M059J (cell line): ENCODE data around the gene IRS2. TPM values are rescaled to one million over a fixed set of nuclear protein-coding genes. Genes with fewer than 3 reads are reported as not detected.

Experiments
- DNase-seq: peaks from one replicate; pipeline ENCODE4 v3.0.0-alpha.2; 2012; ENCODE audit warnings: low read depth
- total RNA-seq: library from RNA; depleted of rRNA; stranded (reverse); fragments of >200 nt; shearing (Covaris generic); gene quantifications from 2 replicates; pipeline ENCODE4 v1.2.3, GENCODE V29; 2014

IRS2 gene
- total RNA-seq, 1 experiment from 2014 or later, result 0.54 TPM

- no peak for DNase-seq
These were observed 27.4 kb downstream of the IRS2 start for GRCh38 chr13:109758937-109759480.

DNA sequence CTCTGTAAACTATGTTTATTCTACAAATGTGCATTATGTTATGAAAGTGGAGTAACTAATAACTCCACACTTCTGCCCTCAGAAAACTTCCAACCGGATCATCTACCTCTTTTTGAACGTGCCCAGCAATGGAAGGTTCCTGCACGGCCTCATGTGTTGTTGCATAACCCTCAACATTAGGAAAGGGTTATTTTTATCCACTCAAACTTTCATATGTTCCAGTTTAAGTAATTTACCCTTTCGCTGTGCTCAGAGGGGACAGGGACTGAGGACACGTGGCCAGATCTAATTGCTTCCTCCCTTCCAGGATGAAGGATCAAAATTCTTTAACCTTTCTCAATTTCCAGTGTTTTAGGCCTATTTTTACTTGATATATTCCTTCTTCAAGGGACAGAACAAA, 29.6 kb downstream of the IRS2 start:
- DNase-seq, result no peak

GRCh38 chr13:109755997-109756396, 30.4 kb downstream of the IRS2 start:
- no peak for DNase-seq

DNA sequence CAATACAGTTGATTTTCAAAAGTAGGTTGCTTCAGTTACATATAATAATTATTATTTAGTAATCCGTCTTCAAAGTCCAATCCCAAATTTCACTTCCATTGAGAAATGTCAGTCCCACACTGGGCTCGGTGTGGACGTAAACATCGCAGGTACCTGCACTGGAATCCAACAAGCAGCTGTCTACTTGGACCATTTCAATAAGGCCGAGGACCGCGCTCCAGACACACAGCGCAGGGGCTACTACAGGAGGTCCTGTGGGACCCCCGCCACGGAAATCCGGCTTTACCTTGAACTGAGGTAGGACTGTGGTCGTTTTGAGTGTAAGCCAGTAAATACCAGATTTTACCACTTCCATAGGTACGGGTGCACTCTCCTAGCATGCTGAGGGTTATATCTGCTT, 30.8 kb downstream of the IRS2 start:
- no peak for DNase-seq

DNA sequence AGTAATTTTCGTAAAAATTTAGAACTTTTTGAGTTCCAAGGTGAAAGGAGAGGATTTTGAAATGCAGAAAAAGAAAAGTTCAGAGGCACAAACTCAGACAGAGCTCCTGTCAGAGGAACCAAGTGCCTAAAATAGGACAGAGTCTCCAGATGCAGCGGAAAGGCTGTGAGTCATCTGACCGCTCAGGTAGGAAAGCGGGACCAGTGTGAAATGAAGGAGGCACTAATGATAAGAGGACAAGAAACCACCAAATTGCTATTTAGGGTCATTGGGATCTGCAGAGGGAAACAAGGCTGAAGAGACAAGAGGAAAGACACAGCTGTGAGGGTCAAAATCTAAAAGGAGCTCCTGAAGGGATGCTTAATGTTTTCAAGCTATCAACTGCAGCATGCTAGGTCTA, 34.9 kb downstream of the IRS2 start:
- no peak for DNase-seq

- DNase-seq, result no peak
These were observed 36.1 kb downstream of the IRS2 start for GRCh38 chr13:109750221-109750775.

DNA sequence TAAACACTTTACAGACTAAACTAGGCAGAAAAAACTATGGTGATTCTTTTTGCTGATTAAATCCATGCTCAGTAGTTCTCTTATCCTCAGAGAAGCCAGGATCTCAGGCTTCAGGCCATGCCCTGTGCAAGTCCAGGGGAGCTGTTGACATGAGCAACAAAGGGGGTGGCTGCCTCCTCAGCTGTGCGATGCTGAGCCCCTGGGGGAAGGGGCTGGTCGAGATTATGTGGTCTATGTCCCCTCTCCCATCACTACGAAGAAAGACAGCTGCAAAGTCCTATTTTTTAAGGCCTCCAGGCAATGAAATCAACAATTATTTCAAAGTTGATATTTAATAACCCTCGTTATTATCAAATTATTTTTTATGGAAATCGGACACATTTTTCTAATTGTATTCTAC, 37.0 kb downstream of the IRS2 start:
- no peak for DNase-seq

- DNase-seq, result no peak
These were observed 37.7 kb downstream of the IRS2 start for GRCh38 chr13:109748677-109749076.

DNA sequence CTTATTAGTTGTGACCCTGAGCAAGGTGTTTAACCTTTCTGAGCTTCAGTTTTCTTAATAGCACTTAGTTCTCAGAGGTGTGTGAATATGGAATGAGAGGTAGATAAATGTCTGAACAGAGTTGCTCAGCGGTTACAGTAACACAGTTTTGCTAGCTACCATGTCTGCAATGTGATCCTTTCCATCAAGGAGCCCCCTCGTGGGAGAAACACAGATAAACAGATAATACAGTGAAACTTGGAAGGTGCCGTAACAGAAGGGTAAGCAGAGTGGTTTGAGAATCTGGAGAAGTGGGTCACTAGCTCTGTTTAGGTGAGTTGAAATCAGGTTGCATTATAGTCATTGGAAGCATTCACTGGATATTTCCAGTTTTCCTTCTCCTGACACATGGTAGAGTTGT, 38.9 kb downstream of the IRS2 start:
- no peak for DNase-seq

GRCh38 chr13:109746364-109746763, 40.0 kb downstream of the IRS2 start:
- no peak for DNase-seq

- no peak for DNase-seq
These were observed 40.7 kb downstream of the IRS2 start for GRCh38 chr13:109745702-109746101.

DNA sequence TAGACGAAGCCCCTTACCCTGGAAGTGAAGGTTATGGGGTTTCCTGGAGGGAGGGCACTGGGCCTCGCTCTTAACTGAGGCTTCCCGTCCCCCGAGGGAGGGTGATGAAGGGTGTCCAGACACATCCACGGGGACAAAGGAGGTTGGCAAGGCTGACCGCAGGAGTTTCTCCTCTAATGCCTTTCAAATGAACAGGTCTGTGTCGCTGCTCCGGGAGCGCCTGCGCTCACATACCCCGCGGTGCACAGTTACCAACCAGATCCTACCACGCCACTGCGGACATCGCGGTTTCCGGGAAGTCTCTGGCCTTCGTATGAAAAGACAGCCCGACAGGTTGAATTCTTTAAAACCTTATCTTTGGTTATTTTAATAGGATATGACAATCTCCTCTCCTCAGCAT, 41.3 kb downstream of the IRS2 start:
- DNase-seq, result no peak

DNA sequence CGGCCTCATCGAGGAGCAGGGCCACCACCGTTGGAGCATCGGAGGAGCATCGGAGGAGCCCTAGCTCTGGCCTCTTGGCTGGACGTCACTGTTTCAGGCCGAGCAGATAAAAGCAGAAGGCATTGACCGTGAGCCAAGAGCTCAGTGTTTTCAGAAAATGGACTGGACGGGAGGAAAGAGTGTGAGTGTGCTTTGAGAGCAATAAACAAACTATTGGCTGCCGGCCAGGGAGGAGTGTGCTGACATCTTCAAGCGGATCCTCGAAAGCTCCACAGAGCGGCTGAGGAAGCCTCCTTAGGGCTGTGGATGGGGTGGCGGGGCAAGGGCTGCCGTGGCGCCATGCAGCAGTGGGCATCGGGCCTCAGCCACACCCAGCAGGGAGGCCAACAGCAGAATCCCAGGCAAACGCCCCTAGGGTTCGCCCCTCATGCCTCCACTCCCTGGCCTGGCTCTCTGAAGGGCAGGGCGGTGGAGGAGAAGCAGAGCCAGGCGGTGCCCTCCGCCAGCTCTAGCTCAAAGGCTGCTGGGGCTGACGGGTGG, 41.8 kb downstream of the IRS2 start:
- DNase-seq, result no peak

DNA sequence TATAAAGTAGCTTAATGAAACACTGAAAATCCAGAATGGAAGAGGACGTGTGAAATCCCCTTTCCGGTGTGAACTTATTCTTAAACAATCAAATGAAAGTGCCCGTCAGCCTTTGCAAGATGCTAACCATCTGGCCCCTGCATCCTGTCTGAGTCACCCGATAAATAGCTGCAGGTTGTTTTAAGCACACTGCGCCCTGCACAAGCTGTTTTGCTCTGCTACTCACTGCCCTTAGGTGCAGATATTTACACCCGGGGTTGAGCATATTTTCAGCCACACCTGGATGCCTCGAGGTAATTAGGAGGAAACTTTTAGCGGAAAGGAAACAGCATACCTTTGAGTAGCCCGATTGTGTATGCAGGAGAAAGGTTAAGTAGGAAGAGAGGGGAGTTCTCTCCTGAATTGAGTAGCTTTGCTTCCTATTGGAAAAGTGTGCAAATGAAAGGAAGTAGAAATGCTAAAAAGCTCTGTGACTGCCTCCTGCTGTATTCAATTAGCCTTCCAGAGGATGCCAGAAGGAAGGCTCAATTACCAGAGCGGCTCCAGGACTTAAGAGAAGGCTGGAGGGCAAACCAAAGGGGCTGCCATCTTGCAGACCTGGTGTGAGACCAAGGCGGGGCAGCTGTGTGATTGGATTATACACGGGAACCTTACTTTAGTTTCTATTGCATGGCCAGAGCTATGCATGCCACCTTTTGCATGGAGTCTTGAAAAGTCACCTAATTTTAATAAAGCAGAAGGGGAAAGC, 42.5 kb downstream of the IRS2 start:
- peak; percentile 67 for DNase-seq

GRCh38 chr13:109741966-109742365, 44.4 kb downstream of the IRS2 start:
- DNase-seq, result no peak

DNA sequence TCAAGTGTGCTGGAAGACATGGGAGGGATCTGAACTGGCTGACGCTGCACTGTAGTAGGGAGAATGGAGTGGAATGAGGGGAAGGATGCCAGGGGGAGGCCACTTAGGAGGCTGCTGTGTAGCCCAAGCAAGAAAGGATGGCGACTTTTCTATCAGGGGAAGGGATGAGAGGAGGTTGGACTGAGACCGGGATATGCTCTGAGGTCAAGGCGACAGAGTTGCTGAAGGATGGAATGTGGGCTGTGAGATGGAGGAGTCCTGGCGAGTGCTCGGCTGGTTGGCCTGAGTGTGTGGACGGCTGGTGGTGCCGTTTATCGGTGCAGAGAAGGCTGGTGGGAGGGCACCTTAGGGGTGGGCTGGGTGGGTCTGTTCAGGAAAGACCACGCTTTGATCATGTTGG, 45.7 kb downstream of the IRS2 start:
- no peak for DNase-seq

- no peak for DNase-seq
These were observed 46.3 kb downstream of the IRS2 start for GRCh38 chr13:109740121-109740520.

GRCh38 chr13:109738298-109738746, 48.1 kb downstream of the IRS2 start:
- no peak for DNase-seq

GRCh38 chr13:109737606-109738005, 48.8 kb downstream of the IRS2 start:
- no peak for DNase-seq

- no peak for DNase-seq
These were observed 49.3 kb downstream of the IRS2 start for GRCh38 chr13:109737046-109737573.

DNA sequence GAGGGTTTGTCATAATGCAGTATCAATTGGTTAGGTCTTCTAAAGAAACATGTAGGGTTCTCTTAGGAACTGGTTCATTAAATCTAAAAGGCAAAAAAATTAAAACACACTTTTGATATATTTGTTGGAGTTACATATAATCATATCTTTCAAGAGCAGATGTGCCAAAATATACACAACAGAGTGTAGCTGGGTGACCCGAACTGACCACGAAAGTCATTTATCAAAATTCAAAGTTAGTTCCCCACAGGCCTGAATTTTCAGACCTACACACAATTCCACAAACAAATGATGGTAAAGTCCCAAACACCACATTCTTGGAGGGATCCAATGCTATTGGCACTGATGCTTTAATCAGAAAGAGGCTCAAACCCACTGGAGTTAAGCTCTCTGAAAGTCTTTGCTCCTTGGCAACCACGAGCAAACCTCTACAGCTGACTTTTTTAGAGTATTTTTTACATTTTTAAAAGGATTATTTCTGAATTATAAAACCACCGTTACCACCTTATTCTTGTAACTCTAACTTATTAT, 50.9 kb downstream of the IRS2 start:
- no peak for DNase-seq

GRCh38 chr13:109734002-109734785, 52.2 kb downstream of the IRS2 start:
- no peak for DNase-seq
